IPS-18c (cell line): ENCODE data around the gene ZNF451.

Experiments used
- H3K4me3 ChIP-seq: 2 replicates; pipeline ENCODE4 v1.7.0; 2013; ENCODE audit warnings: low read depth, mild to moderate bottlenecking, low read length, moderate library complexity; ENCODE audit not compliant: insufficient read depth
- H3K9me3 ChIP-seq: one replicate; pipeline ENCODE4 v1.6.1; 2013; ENCODE audit warnings: mild to moderate bottlenecking, low read length, moderate library complexity; ENCODE audit not compliant: control insufficient read depth, insufficient read depth

Gene ZNF451

GRCh38 chr6:57215260-57215659, 125.3 kb downstream of the ZNF451 start:
- H3K4me3 ChIP-seq, result no peak overlapping the region
- no peaks in the 10 kb centered on the region for H3K9me3 ChIP-seq

- H3K4me3 ChIP-seq, result no peak overlapping the region
- no peaks in the 10 kb centered on the region for H3K9me3 ChIP-seq
These were observed 126.5 kb downstream of the ZNF451 start for GRCh38 chr6:57216235-57217101.

- Histone ChIP-seq H3K4me3 (no peak overlapping the region), H3K9me3 (no peaks in the 10 kb centered on the region)
These were observed 127.3 kb downstream of the ZNF451 start for GRCh38 chr6:57217270-57217669.
